ENCODE data around the gene KCNK3. TPM values are rescaled to one million over a fixed set of nuclear protein-coding genes. Genes with fewer than 3 reads are reported as not detected.

The KCNK3 gene
- total and polyA plus RNA-seq, 2 of the 13 experiments (the other 11 are each of a cell fraction or from before 2014, with no cell fraction given), result not detected

- TF ChIP-seq CBX2 (IDR thresholded peaks at IDR 0.05; ENCODE audit: low read depth, low read length), result no peak
- TF ChIP-seq CBX2 (CRISPR knock-in tag; IDR thresholded peaks at IDR 0.05; ENCODE audit: low read depth), result no peak
- TF ChIP-seq MYC (CRISPR knock-in tag; IDR thresholded peaks at IDR 0.05; ENCODE audit: borderline replicate concordance), result peak; percentile 68; the same call in 1 of the 2 replicates
- no peak for TF ChIP-seq ZNF562 (CRISPR knock-in tag; IDR thresholded peaks at IDR 0.05; ENCODE audit: borderline replicate concordance)
- TF ChIP-seq EEA1 (CRISPR knock-in tag; IDR thresholded peaks at IDR 0.05; ENCODE audit: borderline replicate concordance), result no peak
- no peak for TF ChIP-seq ESRRA (CRISPR knock-in tag; IDR thresholded peaks at IDR 0.05; ENCODE audit: low read depth)
- peak; percentile 62; the same call in 1 of the 2 replicates for TF ChIP-seq ZFP36L1 (CRISPR knock-in tag; IDR thresholded peaks at IDR 0.05)
- TF ChIP-seq NR2F6 (IDR thresholded peaks at IDR 0.05), result peak; percentile 63
- TF ChIP-seq NR2F6 (CRISPR knock-in tag; IDR thresholded peaks at IDR 0.05), result peak; percentile 91
- TF ChIP-seq SMC3 (IDR thresholded peaks at IDR 0.05; ENCODE audit: low read length), result no peak
- TF ChIP-seq ZNF577 (CRISPR knock-in tag; IDR thresholded peaks at IDR 0.05; ENCODE audit: borderline replicate concordance, low read depth), result no peak
- peak; percentile 46 to 48; a peak in 2 of 4 replicates for TF ChIP-seq NR2F1 (CRISPR knock-in tag; IDR thresholded peaks at IDR 0.05)
- TF ChIP-seq, protein P1, sequence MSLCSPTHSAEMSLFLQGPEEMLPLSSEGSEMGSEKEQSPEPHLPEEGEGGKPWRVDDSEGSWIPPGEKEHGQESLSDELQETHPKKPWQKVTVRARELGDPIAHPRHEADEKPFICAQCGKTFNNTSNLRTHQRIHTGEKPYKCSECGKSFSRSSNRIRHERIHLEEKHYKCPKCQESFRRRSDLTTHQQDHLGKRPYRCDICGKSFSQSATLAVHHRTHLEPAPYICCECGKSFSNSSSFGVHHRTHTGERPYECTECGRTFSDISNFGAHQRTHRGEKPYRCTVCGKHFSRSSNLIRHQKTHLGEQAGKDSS (CRISPR knock-in tag; IDR thresholded peaks at IDR 0.05; ENCODE audit: borderline replicate concordance, low read depth), result peak; percentile 85
- TF ChIP-seq PAF1 (CRISPR knock-in tag; IDR thresholded peaks at IDR 0.05), result no peak
- peak; percentile 75; the same call in 1 of the 2 replicates for TF ChIP-seq MXD3 (CRISPR knock-in tag; IDR thresholded peaks at IDR 0.05)
- TF ChIP-seq ZNF740 (CRISPR knock-in tag; IDR thresholded peaks at IDR 0.05), result no peak
- no peak for TF ChIP-seq NBN (conservative IDR thresholded peaks at IDR 0.05)
- TF ChIP-seq ZNF260 (CRISPR knock-in tag; IDR thresholded peaks at IDR 0.05; ENCODE audit: borderline replicate concordance, low read depth), result no peak
- TF ChIP-seq HHEX (CRISPR knock-in tag; IDR thresholded peaks at IDR 0.05), result no peak
- TF ChIP-seq ZNF660 (CRISPR knock-in tag; IDR thresholded peaks at IDR 0.05; ENCODE audit: borderline replicate concordance, low read depth), result no peak
- 0 out of 2 replicates have a peak, but pooled peaks have one; percentile 7 for TF ChIP-seq ELF1 (CRISPR knock-in tag; IDR thresholded peaks at IDR 0.05)
- TF ChIP-seq NPAS2 (CRISPR knock-in tag; IDR thresholded peaks at IDR 0.05; ENCODE audit: borderline replicate concordance), result no peak
- peak; percentile 61; the same call in 1 of the 2 replicates for TF ChIP-seq SKIL (CRISPR knock-in tag; IDR thresholded peaks at IDR 0.05; ENCODE audit: borderline replicate concordance)
- peak; percentile 65; the same call in 1 of the 2 replicates for TF ChIP-seq KLF11 (CRISPR knock-in tag; IDR thresholded peaks at IDR 0.05)
- TF ChIP-seq ZNF496 (CRISPR knock-in tag; IDR thresholded peaks at IDR 0.05; ENCODE audit: insufficient replicate concordance), result no peak
- TF ChIP-seq, protein P2, sequence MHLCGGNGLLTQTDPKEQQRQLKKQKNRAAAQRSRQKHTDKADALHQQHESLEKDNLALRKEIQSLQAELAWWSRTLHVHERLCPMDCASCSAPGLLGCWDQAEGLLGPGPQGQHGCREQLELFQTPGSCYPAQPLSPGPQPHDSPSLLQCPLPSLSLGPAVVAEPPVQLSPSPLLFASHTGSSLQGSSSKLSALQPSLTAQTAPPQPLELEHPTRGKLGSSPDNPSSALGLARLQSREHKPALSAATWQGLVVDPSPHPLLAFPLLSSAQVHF (CRISPR knock-in tag; IDR thresholded peaks at IDR 0.05), result no peak
Measured at GRCh38 chr2:26772064-26773001, 79.8 kb downstream of the KCNK3 start (continued).

All from HepG2 (cell line).